SJSA1 (cell line): Measurements from ENCODE around the gene LRP8. TPM values are rescaled to one million over a fixed set of nuclear protein-coding genes. Genes with fewer than 3 reads are reported as not detected.
"Not testable (repeated sequence)": the region's sequence is repeated elsewhere in the genome, so short reads cannot be mapped to it uniquely, and the experiment has no call there.

ENCODE experiments used
- DNase-seq, 2 experiments: peaks; one replicate each; pipeline ENCODE4 v3.0.0-alpha.2; 2015 to 2020; ENCODE audit warnings: low spot score in 2 of 2, low read depth in 1 of 2
- H3K27ac ChIP-seq: fragments of 250-450 bp; sonication (Bioruptor Pico); 2 replicates; pipeline ENCODE4 v1.5.1; 2020; ENCODE audit warnings: mild to moderate bottlenecking, moderate library complexity
- H3K27me3 ChIP-seq: fragments of 250-450 bp; sonication (Bioruptor Pico); replicated peaks from 2 replicates; pipeline ENCODE4 v1.5.1; 2020; ENCODE audit warnings: mild to moderate bottlenecking, moderate library complexity
- H3K36me3 ChIP-seq: fragments of 250-450 bp; sonication (Bioruptor Pico); 2 replicates; pipeline ENCODE4 v1.5.1; 2020; ENCODE audit warnings: mild to moderate bottlenecking
- H3K4me1 ChIP-seq: fragments of 250-450 bp; sonication (Bioruptor Pico); replicated peaks from 2 replicates; pipeline ENCODE4 v1.6.1; 2021; ENCODE audit warnings: mild to moderate bottlenecking
- H3K4me3 ChIP-seq: fragments of 250-450 bp; sonication (Bioruptor Pico); 2 replicates; pipeline ENCODE4 v1.5.1; 2020; ENCODE audit warnings: mild to moderate bottlenecking
- H3K9me3 ChIP-seq: fragments of 250-450 bp; sonication (Bioruptor Pico); replicated peaks from 2 replicates; pipeline ENCODE4 v1.5.1; 2020; ENCODE audit warnings: mild to moderate bottlenecking
- total RNA-seq: library from RNA; depleted of rRNA; stranded (reverse); fragments of >200 nt; shearing (Covaris generic); gene quantifications from 2 replicates; pipeline ENCODE4 v1.2.3, GENCODE V29; 2014

LRP8 gene
- total RNA-seq, 1 experiment from 2014 or later = 15.6 TPM

GRCh38 chr1:53294061-53294460, 33.8 kb downstream of the LRP8 start:
- H3K4me1 ChIP-seq = peaks cover 6% of the 10 kb centered on the region; the same call in 1 of the 2 replicates
- peaks cover 8% of the 10 kb centered on the region; the same call in 1 of the 2 replicates for H3K36me3 ChIP-seq
- H3K27ac ChIP-seq = no peak overlapping the region
- no peaks in the 10 kb centered on the region for H3K27me3 ChIP-seq
- H3K9me3 ChIP-seq = no peaks in the 10 kb centered on the region
- no peak overlapping the region for H3K4me3 ChIP-seq
- DNase-seq = no peak

DNA sequence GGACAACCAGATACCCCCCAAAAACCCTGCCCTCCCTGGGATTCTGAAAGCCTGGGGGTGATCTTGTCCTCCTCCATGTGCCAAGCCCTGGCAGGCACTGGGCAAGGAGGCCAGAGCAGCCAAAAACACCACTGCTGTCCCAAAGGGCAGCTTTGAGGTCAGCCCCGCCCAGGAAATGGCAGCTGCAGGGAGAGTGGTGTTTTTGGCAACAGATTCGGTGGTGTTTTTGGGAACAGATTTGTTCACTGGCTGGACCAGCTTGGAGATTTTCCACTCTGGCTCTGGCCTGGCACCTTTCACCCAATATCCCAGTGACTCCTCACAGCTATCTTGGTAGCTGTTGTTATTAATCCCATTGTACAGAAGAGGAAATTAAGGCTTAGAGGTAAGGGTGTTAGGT, 34.7 kb downstream of the LRP8 start:
- Histone ChIP-seq H3K27me3 (no peaks in the 10 kb centered on the region), H3K27ac (no peak overlapping the region), H3K4me1 (peaks cover 6% of the 10 kb centered on the region; the same call in 1 of the 2 replicates), H3K9me3 (no peaks in the 10 kb centered on the region), H3K4me3 (no peak overlapping the region), H3K36me3 (peaks cover 17% of the 10 kb centered on the region; the same call in 1 of the 2 replicates)
- no peak for DNase-seq

DNA sequence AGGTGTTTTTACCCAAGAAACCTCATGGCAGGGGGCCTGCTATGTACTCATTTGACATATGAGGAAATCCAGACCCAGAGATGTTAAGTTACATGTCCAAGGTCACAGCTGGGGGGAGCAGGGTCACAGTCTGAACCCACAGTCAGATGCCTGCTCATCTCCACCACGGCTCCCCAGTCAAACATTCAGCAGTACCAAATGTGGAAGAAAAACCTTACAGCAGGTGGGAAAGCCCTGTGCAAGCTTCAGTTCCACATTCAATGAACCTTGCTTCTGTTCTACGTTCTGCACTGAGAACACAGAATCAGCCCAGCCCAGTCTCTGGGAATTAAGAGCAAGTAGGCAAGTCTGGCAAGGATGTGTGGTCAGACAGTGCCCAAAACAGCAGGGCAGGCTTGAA, 35.2 kb downstream of the LRP8 start:
- Histone ChIP-seq H3K27me3 (no peaks in the 10 kb centered on the region), H3K36me3 (peaks cover 19% of the 10 kb centered on the region; the same call in 1 of the 2 replicates), H3K4me1 (peaks cover 6% of the 10 kb centered on the region; the same call in 1 of the 2 replicates), H3K27ac (no peak overlapping the region), H3K4me3 (no peak overlapping the region), H3K9me3 (no peaks in the 10 kb centered on the region)
- DNase-seq = no peak

DNA sequence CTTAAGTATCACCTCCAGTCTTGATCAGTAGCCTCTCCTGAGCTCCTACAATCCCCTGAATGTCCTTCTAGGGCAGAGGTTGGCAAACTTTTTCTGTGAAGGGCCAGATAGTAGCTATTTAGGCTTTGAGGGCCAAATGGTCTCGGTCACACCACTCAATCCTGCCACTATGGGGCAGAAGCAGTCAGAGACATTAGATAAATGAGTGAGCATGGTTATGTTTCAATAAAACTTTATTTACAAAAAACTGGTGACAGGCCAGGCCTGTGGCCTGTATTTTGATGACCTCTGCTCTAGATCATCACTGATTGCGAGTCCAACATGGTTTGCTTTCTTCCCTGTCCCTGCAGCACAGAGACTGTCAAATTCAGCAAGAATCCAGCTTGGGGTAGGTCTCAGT, 36.3 kb downstream of the LRP8 start:
- Histone ChIP-seq H3K36me3 (peaks cover 21% of the 10 kb centered on the region; the same call in 1 of the 2 replicates), H3K4me3 (no peak overlapping the region), H3K27ac (no peak overlapping the region), H3K27me3 (no peaks in the 10 kb centered on the region), H3K4me1 (peaks cover 6% of the 10 kb centered on the region; the same call in 1 of the 2 replicates), H3K9me3 (no peaks in the 10 kb centered on the region)
- no peak for DNase-seq

DNA sequence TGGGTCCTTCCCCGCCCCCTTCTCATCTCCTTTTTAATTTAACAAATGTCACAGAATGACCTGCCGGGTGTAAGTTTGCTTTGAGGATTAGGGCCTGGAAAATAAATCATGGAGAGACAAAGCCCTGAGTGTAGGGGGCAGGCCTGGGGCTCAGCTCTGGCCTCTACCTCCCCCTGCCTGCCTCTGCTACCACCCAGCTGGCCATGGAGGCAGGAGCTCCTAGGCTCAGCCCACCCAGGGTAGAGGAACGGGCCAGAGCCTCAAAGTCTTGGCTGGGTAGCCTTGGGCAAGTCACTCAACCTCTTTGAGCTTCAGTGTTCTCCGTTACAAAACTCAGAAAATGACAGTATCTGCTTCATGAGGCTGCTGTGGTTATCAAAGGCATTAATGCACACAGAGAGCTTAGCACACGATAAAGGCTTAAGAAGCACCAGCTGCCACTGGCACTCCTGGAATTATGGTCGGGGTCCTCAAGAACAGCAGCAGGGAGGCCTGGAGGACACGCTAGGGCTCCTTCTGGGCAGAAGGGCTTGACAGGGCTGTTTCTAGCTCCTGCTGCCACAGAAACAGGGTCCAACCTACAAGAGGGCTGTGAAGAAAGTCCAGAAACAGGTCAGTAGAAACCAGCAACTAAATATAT, 39.0 kb downstream of the LRP8 start:
- no peak overlapping the region for H3K27ac ChIP-seq
- peaks cover 6% of the 10 kb centered on the region; the same call in 1 of the 2 replicates for H3K4me1 ChIP-seq
- no peak for DNase-seq
- peaks cover 25% of the 10 kb centered on the region; the same call in 1 of the 2 replicates for H3K36me3 ChIP-seq
- no peak overlapping the region for H3K4me3 ChIP-seq
- no peaks in the 10 kb centered on the region for H3K27me3 ChIP-seq
- no peaks in the 10 kb centered on the region for H3K9me3 ChIP-seq

DNA sequence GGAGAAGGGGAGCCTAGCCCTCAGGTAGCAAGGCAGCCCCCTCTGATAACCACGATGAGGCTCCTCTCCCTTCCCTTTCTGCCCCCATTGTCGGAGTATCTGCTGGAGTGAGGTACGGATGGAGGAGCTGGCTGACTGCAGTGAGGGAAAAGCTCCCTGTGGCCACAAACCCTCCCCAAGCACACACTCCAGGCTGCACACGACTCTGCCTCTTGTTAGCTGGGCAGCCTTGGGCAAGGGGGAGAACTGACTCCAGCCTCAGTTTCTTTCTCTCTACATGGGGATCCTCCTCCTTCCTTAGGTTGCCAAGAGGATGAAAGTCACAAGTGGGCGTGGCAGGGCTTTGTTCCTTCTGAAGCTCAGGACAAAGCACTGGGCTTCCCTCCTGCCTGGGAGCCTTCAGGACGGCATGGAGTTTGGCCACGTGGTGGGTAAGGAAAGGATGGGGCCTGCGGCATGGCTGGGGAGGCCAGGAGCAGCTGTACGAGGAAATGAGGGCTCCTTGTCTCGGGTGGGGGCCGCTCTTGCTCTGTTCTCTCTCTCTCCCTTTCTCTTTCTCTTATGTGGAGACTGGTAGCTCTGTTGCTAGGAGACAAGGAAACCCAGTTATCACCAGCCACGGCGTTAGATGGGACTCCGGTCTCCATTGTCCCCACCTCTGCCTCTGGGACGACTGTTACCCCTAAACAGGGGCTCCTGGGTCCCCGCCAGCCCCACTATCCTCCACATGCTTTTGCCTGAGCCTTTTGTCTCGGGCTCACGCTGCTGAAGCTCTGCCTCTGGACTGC, 39.7 kb downstream of the LRP8 start:
- no peaks in the 10 kb centered on the region for H3K9me3 ChIP-seq
- DNase-seq = no peak
- H3K36me3 ChIP-seq = peaks cover 25% of the 10 kb centered on the region; the same call in 1 of the 2 replicates
- H3K27me3 ChIP-seq = no peaks in the 10 kb centered on the region
- H3K4me1 ChIP-seq = peaks cover 3% of the 10 kb centered on the region; the same call in 1 of the 2 replicates
- H3K27ac ChIP-seq = no peak overlapping the region
- H3K4me3 ChIP-seq = no peak overlapping the region

DNA sequence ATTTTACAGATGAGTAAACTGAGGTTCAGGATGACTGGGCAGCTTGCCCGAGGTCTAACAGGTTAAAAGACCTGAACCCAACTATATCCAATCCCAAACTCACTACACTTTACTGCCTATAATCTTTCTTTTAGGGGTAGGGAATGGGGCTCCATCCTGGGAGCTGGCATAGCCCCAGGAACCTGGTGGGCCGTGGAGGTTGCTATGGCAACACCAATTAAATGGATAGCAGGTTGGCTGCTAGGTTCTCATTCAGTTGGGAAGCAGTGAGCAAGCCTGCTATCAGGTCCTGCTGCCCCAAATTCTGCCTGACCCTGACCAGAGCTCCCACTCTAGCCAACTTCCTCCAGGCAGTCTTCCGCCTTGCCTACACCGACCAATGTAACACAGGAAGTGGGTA, 40.9 kb downstream of the LRP8 start:
- Histone ChIP-seq H3K9me3 (no peaks in the 10 kb centered on the region), H3K27me3 (no peaks in the 10 kb centered on the region), H3K36me3 (peaks cover 26% of the 10 kb centered on the region; the same call in 1 of the 2 replicates), H3K27ac (no peak overlapping the region), H3K4me1 (no peaks in the 10 kb centered on the region), H3K4me3 (no peak overlapping the region)
- DNase-seq = no peak

GRCh38 chr1:53285969-53286760, 41.7 kb downstream of the LRP8 start:
- Histone ChIP-seq H3K9me3 (no peaks in the 10 kb centered on the region), H3K36me3 (peaks cover 24% of the 10 kb centered on the region; the same call in 1 of the 2 replicates), H3K4me1 (no peaks in the 10 kb centered on the region), H3K27ac (no peak overlapping the region), H3K27me3 (no peaks in the 10 kb centered on the region), H3K4me3 (no peak overlapping the region)
- no peak for DNase-seq

DNA sequence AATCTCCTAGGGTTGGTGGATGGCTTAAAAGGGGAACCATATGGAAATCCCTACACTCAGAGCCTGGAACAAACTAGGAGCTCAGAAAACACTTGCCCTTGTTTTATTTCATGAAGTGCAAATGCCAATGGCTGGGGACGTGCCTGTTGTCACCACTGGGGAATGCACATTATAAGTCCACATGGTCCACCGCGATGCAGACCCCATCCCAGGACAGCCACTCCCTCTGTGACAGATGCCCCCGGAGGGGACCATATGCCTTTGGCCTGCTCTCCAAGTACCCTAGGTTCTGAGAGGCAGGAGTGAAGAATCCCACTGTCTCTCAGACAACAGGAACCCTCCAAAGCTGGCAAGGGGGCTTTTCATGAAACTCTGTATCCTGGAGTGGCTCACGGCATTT, 42.3 kb downstream of the LRP8 start:
- Histone ChIP-seq H3K9me3 (no peaks in the 10 kb centered on the region), H3K27ac (no peak overlapping the region), H3K4me1 (no peaks in the 10 kb centered on the region), H3K36me3 (peaks cover 24% of the 10 kb centered on the region; the same call in 1 of the 2 replicates), H3K27me3 (no peaks in the 10 kb centered on the region), H3K4me3 (no peak overlapping the region)
- no peak for DNase-seq

DNA sequence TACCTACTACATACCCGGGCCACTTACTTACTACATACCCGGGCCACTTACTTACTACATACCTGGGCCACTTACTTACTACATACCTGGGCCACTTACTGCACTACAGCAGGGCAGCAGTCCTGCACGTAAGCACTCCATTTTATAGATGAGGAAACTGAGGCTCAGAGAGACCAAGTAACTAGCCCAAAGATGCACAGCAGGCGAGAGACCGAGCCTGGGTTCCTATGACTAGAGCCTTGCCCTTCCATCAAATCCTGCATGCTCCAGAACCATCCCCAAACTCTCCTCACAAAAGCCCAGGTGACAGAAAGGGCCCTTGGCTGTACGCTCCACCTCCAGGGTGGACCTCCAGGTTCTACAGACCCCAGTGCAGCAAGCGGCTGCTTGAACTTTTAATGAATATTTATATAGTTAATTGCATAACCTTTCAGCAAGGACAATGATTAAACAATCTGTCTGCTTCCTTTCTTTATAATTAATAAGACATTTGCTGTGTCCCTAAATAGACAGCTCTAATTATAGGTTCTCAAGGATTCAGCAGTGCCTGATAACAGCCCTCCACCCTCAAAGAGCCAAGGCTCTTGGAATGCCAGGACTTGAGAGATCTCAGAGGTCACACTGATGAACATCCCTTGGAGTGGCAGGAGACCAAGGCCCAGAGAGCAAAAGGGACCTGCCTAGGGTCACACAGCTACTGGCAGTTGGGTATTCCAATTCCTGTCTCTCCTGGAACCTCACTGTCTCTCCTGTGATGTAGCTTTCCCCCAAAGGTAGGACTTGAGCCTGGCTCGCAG, 43.4 kb downstream of the LRP8 start:
- Histone ChIP-seq H3K4me1 (no peaks in the 10 kb centered on the region), H3K27ac (no peak overlapping the region), H3K27me3 (no peaks in the 10 kb centered on the region), H3K4me3 (no peak overlapping the region), H3K9me3 (no peaks in the 10 kb centered on the region), H3K36me3 (peaks cover 24% of the 10 kb centered on the region; the same call in 1 of the 2 replicates)
- DNase-seq = no peak

DNA sequence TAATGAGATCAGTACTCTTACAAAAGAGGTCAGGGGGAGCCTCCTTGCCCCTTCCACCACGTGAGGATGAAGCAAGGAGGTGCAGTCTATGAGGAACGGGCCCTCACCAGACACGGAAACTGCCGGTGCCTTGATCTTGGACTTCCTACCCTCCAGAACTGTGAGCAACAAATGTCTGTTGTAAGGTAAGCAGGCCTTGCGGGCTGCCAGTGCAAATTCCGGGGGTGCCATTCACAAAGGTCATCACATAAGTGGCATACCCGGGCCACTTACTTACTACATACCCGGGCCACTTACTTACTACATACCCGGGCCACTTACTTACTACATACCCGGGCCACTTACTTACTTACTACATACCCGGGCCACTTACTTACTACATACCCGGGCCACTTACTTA, 44.7 kb downstream of the LRP8 start:
- not testable (repeated sequence) for H3K9me3 ChIP-seq, H3K4me1 ChIP-seq, DNase-seq, H3K27me3 ChIP-seq, H3K27ac ChIP-seq, H3K4me3 ChIP-seq
- H3K36me3 ChIP-seq = peaks cover 15% of the 10 kb centered on the region; the same call in 1 of the 2 replicates

DNA sequence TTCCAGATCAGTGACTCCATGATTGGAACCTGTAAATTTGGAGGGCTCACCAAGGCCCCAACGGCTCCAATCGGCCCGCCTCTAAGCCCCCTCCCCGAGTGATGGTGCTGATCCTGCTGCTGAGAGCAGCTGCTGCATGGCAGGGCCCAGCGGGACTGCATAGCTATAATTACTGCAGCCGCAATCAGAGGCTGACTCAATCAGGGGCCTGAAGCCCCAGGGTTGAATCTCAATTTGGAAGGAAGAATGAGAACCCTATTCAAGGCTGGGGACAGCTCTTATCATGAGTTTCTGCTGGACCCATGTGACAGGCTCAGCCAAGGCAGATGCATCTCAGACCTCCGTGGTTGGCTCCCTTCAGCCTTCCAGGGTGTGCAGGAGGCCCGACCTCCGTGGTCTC, 46.7 kb downstream of the LRP8 start:
- Histone ChIP-seq H3K4me1 (no peaks in the 10 kb centered on the region), H3K27me3 (no peaks in the 10 kb centered on the region), H3K36me3 (peaks cover 22% of the 10 kb centered on the region; the same call in 1 of the 2 replicates), H3K4me3 (no peak overlapping the region), H3K27ac (no peak overlapping the region), H3K9me3 (no peaks in the 10 kb centered on the region)
- DNase-seq = no peak

DNA sequence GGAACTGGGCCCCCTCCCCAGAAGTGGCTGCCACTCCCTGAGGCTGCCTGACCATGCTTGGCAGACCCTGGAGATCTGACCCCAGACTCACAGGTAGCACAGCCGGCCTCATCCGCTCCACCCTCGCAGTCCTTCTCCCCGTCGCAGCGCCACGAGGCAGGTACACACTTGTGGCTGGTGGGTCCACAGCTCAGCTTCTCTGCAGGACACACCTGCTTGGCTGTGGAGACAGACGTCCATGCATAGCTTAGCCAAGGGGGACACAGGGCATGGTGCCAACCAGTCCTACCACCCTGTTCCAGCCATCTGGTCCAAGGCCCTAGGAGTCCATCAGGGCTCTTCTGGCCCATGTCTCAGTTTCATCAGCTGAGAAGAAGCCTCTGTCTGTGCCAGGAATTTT, 47.4 kb downstream of the LRP8 start:
- no peak for DNase-seq
- Histone ChIP-seq H3K4me1 (no peaks in the 10 kb centered on the region), H3K27ac (no peak overlapping the region), H3K9me3 (no peaks in the 10 kb centered on the region), H3K27me3 (no peaks in the 10 kb centered on the region), H3K36me3 (peaks cover 22% of the 10 kb centered on the region; the same call in 1 of the 2 replicates), H3K4me3 (no peak overlapping the region)
